ENCODE data around the gene CENPX.
"Not testable (repeated sequence)": the region's sequence is repeated elsewhere in the genome, so short reads cannot be mapped to it uniquely, and the experiment has no call there.

The CENPX gene

DNA sequence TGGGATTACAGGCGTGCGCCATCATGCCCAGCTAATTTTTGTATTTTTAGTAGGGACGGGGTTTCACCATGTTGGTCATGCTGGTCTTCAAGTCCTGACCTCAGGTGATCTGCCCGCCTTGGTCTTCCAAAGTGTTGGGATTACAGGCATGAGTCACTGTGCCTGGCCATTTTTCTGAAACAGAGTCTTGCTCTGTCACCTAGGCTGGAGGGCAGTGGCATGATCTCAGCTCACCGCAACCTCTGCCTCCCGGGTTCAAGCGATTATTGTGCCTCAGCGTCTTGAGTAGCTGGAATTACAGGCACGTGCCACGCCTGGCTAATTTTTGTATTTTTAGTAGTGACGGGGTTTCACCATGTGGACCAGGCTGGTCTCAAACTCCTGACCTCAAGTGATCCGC is 41.2 kb downstream of the CENPX start:
- not testable (repeated sequence) for H3K4ac ChIP-seq (ENCODE audit: low read length); H3K4me3 ChIP-seq (ENCODE audit: low read length in 2 of 2); H3K18ac ChIP-seq (ENCODE audit: low read length); H2BK5ac ChIP-seq (ENCODE audit: low read length); H2BK12ac ChIP-seq (ENCODE audit: low read length); H3K9ac ChIP-seq (ENCODE audit: low read depth, low read length, poor library complexity); H3K79me1 ChIP-seq (ENCODE audit: low read depth, low read length); H3K23ac ChIP-seq (ENCODE audit: low read depth, low read length, poor library complexity); H3K4me1 ChIP-seq (ENCODE audit: control insufficient read depth in 2 of 2, insufficient read depth in 1 of 2, low read depth in 1 of 2, low read length in 2 of 2); H2AFZ ChIP-seq (ENCODE audit: low read length); H3K14ac ChIP-seq (ENCODE audit: low read length); H3K27ac ChIP-seq (replicated peaks; ENCODE audit: low read length); H2BK15ac ChIP-seq (ENCODE audit: low read length); DNase-seq (ENCODE audit: low spot score); H4K8ac ChIP-seq (ENCODE audit: low read depth, low read length); H3K9me3 ChIP-seq (replicated peaks in 1 of 2; ENCODE audit: control insufficient read depth in 2 of 2, insufficient read depth in 1 of 2, low read depth in 1 of 2, low read length in 2 of 2); H2BK120ac ChIP-seq (ENCODE audit: low read depth, low read length); H2AK5ac ChIP-seq (ENCODE audit: low read depth, low read length); H3K4me2 ChIP-seq (ENCODE audit: insufficient read depth, low read length, poor library complexity, severe bottlenecking); H3K27me3 ChIP-seq (ENCODE audit: control insufficient read depth in 3 of 3, insufficient read depth in 3 of 3, low read depth in 1 of 3, low read length in 3 of 3); H4K91ac ChIP-seq (ENCODE audit: low read depth, low read length, poor library complexity)
- WGBS, 2 donors (ENCODE audit: extremely low coverage in 2 of 2, insufficient read length in 2 of 2, insufficient replicate concordance in 1 of 2): no CpG with 5 or more reads among the region's 12 CpGs
- peaks cover 11 to 49% of the 10 kb centered on the region in 2 donors for H3K36me3 ChIP-seq (replicated peaks in 1 of 2; ENCODE audit: control insufficient read depth in 2 of 2, insufficient read depth in 2 of 2, low read length in 2 of 2)

GRCh38 chr17:81980707-81981343 is 41.9 kb downstream of the CENPX start:
- no peak for DNase-seq (ENCODE audit: low spot score)
- Histone ChIP-seq H2AFZ (ENCODE audit: low read length) (no peak overlapping the region), H2BK12ac (ENCODE audit: low read length) (no peak overlapping the region), H2BK120ac (ENCODE audit: low read depth, low read length) (no peak overlapping the region), H2AK5ac (ENCODE audit: low read depth, low read length) (no peak overlapping the region), H2BK5ac (ENCODE audit: low read length) (no peak overlapping the region), H4K8ac (ENCODE audit: low read depth, low read length) (no peak overlapping the region), H4K91ac (ENCODE audit: low read depth, low read length, poor library complexity) (no peak overlapping the region), H3K23ac (ENCODE audit: low read depth, low read length, poor library complexity) (no peak overlapping the region), H3K79me1 (ENCODE audit: low read depth, low read length) (peaks cover 7% of the 10 kb centered on the region), H3K14ac (ENCODE audit: low read length) (no peak overlapping the region), H3K27me3 (ENCODE audit: control insufficient read depth in 3 of 3, insufficient read depth in 3 of 3, low read depth in 1 of 3, low read length in 3 of 3) (peaks cover 0 to 12% (median 0%) of the 10 kb centered on the region in 3 experiments), H3K27ac (replicated peaks; ENCODE audit: low read length) (no peak overlapping the region), H3K36me3 (replicated peaks in 1 of 2; ENCODE audit: control insufficient read depth in 2 of 2, insufficient read depth in 2 of 2, low read length in 2 of 2) (peaks cover 9 to 42% of the 10 kb centered on the region in 2 donors), H3K9ac (ENCODE audit: low read depth, low read length, poor library complexity) (no peak overlapping the region), H3K4ac (ENCODE audit: low read length) (no peak overlapping the region), H2BK15ac (ENCODE audit: low read length) (no peak overlapping the region), H3K4me2 (ENCODE audit: insufficient read depth, low read length, poor library complexity, severe bottlenecking) (no peak overlapping the region), H3K9me3 (replicated peaks in 1 of 2; ENCODE audit: control insufficient read depth in 2 of 2, insufficient read depth in 1 of 2, low read depth in 1 of 2, low read length in 2 of 2) (peaks cover 0 to 3% of the 10 kb centered on the region in 2 donors), H3K4me3 (ENCODE audit: low read length in 2 of 2) (no peak overlapping the region), H3K18ac (ENCODE audit: low read length) (no peak overlapping the region), H3K4me1 (ENCODE audit: control insufficient read depth in 2 of 2, insufficient read depth in 1 of 2, low read depth in 1 of 2, low read length in 2 of 2) (peaks cover 8% of the 10 kb centered on the region in 2 donors)
- WGBS, 2 donors (ENCODE audit: extremely low coverage in 2 of 2, insufficient read length in 2 of 2, insufficient replicate concordance in 1 of 2): no CpG with 5 or more reads among the region's 9 CpGs

DNA sequence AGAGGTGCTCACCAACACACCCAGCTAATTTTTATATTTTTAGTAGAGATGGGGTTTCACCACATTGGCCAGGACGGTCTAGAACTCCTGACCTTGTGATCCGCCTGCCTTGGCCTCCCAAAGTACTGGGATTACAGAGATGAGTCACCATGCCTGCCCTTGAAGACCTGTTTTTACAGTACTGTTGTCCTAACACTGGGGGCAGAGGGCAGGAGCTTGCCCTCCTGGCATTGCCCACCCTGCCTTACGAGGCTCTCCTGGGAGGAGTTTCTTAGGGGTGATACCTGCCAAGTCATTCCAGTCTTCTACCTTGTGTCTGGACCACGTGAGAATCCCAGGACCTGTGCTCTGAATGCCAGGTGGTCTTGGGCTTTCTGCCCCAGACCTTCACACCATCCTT is 42.6 kb downstream of the CENPX start:
- no peak overlapping the region for H3K23ac ChIP-seq (ENCODE audit: low read depth, low read length, poor library complexity)
- no peak overlapping the region for H3K27ac ChIP-seq (replicated peaks; ENCODE audit: low read length)
- peaks cover 7% of the 10 kb centered on the region for H3K79me1 ChIP-seq (ENCODE audit: low read depth, low read length)
- H3K4ac ChIP-seq (ENCODE audit: low read length): no peak overlapping the region
- no peak overlapping the region for H2BK12ac ChIP-seq (ENCODE audit: low read length)
- no peak overlapping the region for H3K14ac ChIP-seq (ENCODE audit: low read length)
- H3K18ac ChIP-seq (ENCODE audit: low read length): no peak overlapping the region
- no peak overlapping the region for H2BK5ac ChIP-seq (ENCODE audit: low read length)
- peaks cover 0 to 12% (median 0%) of the 10 kb centered on the region in 3 experiments for H3K27me3 ChIP-seq (ENCODE audit: control insufficient read depth in 3 of 3, insufficient read depth in 3 of 3, low read depth in 1 of 3, low read length in 3 of 3)
- no peak overlapping the region for H3K4me2 ChIP-seq (ENCODE audit: insufficient read depth, low read length, poor library complexity, severe bottlenecking)
- no peak overlapping the region for H4K8ac ChIP-seq (ENCODE audit: low read depth, low read length)
- no peak overlapping the region for H3K4me3 ChIP-seq (ENCODE audit: low read length in 2 of 2)
- no peak overlapping the region for H4K91ac ChIP-seq (ENCODE audit: low read depth, low read length, poor library complexity)
- H3K4me1 ChIP-seq (ENCODE audit: control insufficient read depth in 2 of 2, insufficient read depth in 1 of 2, low read depth in 1 of 2, low read length in 2 of 2): peaks cover 8% of the 10 kb centered on the region in 2 donors
- no peak overlapping the region for H2BK120ac ChIP-seq (ENCODE audit: low read depth, low read length)
- no peak overlapping the region for H2AK5ac ChIP-seq (ENCODE audit: low read depth, low read length)
- H3K36me3 ChIP-seq (replicated peaks in 1 of 2; ENCODE audit: control insufficient read depth in 2 of 2, insufficient read depth in 2 of 2, low read length in 2 of 2): peaks cover 8 to 35% of the 10 kb centered on the region in 2 donors
- H2AFZ ChIP-seq (ENCODE audit: low read length): no peak overlapping the region
- no peak for DNase-seq (ENCODE audit: low spot score)
- no peak overlapping the region for H3K9ac ChIP-seq (ENCODE audit: low read depth, low read length, poor library complexity)
- H3K9me3 ChIP-seq (replicated peaks in 1 of 2; ENCODE audit: control insufficient read depth in 2 of 2, insufficient read depth in 1 of 2, low read depth in 1 of 2, low read length in 2 of 2): peaks cover 0 to 3% of the 10 kb centered on the region in 2 donors
- WGBS, 2 donors (ENCODE audit: extremely low coverage in 2 of 2, insufficient read length in 2 of 2, insufficient replicate concordance in 1 of 2): no CpG with 5 or more reads among the region's 4 CpGs
- H2BK15ac ChIP-seq (ENCODE audit: low read length): no peak overlapping the region

DNA sequence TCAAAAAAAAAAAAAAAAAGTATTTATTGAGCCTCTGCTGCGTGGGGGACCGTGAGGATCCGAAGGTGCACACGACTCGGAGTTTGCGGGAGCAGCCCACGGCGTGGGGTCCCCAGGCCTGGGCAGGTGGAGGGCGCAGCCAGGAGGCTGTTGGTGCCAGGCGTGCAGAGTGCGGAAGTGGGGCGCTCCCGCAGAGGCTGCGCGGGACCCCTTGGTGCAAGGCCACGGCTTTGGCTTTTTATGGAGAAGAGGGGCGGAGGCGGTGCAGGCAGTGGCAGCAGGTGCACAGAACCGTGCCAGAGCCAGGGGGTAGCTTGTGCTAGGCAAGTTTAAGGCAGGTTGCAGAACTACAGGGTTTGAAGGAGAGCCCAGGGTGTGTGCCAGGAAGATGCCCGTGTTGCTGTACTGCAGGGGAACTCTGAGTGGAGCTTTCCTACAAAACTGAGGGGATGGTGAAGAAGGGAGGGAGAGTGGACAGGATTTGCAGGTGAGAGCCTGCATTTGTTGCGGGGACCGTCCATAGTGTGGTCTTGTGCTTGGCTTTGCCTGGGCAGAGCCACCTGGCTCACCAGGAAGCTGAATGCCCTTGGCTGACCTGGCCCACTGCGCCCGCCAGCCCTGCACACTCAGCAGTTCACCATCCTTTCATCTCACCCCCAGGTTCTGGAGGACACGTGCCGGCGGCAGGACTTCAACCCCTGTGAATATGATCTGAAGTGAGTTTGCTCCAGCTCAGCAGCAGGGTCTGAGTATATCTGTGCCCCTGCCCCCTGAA is 44.0 kb downstream of the CENPX start:
- no peak for DNase-seq (ENCODE audit: low spot score)
- Histone ChIP-seq H3K4me2 (ENCODE audit: insufficient read depth, low read length, poor library complexity, severe bottlenecking) (no peak overlapping the region), H2BK15ac (ENCODE audit: low read length) (no peak overlapping the region), H3K9me3 (replicated peaks in 1 of 2; ENCODE audit: control insufficient read depth in 2 of 2, insufficient read depth in 1 of 2, low read depth in 1 of 2, low read length in 2 of 2) (peaks cover 0 to under 1% of the 10 kb centered on the region in 2 donors), H3K27me3 (ENCODE audit: control insufficient read depth in 3 of 3, insufficient read depth in 3 of 3, low read depth in 1 of 3, low read length in 3 of 3) (peaks cover 0 to 14% (median 0%) of the 10 kb centered on the region in 3 experiments), H2AFZ (ENCODE audit: low read length) (no peak overlapping the region), H3K36me3 (replicated peaks in 1 of 2; ENCODE audit: control insufficient read depth in 2 of 2, insufficient read depth in 2 of 2, low read length in 2 of 2) (peaks cover 2 to 27% of the 10 kb centered on the region in 2 donors), H2AK5ac (ENCODE audit: low read depth, low read length) (peak overlapping the region; percentile 93), H2BK5ac (ENCODE audit: low read length) (no peak overlapping the region), H4K91ac (ENCODE audit: low read depth, low read length, poor library complexity) (no peak overlapping the region), H3K4ac (ENCODE audit: low read length) (no peak overlapping the region), H2BK12ac (ENCODE audit: low read length) (no peak overlapping the region), H4K8ac (ENCODE audit: low read depth, low read length) (peak overlapping the region; percentile 44), H3K4me3 (ENCODE audit: low read length in 2 of 2) (peak overlapping the region; percentile 55 to 88), H3K18ac (ENCODE audit: low read length) (no peak overlapping the region), H3K14ac (ENCODE audit: low read length) (no peak overlapping the region), H3K4me1 (ENCODE audit: control insufficient read depth in 2 of 2, insufficient read depth in 1 of 2, low read depth in 1 of 2, low read length in 2 of 2) (peaks cover 8% of the 10 kb centered on the region in 2 donors), H3K79me1 (ENCODE audit: low read depth, low read length) (peaks cover 4% of the 10 kb centered on the region), H2BK120ac (ENCODE audit: low read depth, low read length) (no peak overlapping the region), H3K27ac (replicated peaks; ENCODE audit: low read length) (no peak overlapping the region), H3K9ac (ENCODE audit: low read depth, low read length, poor library complexity) (no peak overlapping the region), H3K23ac (ENCODE audit: low read depth, low read length, poor library complexity) (no peak overlapping the region)
- no CpG with 5 or more reads among the region's 27 CpGs for WGBS, 2 donors (ENCODE audit: extremely low coverage in 2 of 2, insufficient read length in 2 of 2, insufficient replicate concordance in 1 of 2)
